Esophagus squamous epithelium (tissue), 5 donors: Measurements from ENCODE around the gene CCDC32. TPM values are rescaled to one million over a fixed set of nuclear protein-coding genes. Genes with fewer than 3 reads are reported as not detected.

ENCODE experiments used
- DNase-seq: peaks from one replicate; lab custom pipeline; 2025; lab: John Stamatoyannopoulos, UW
- H3K27ac ChIP-seq, 4 donors: fragments of 200-600 bp; sonication (generic); one replicate each; pipeline ENCODE4 v1.5.1; 2016 to 2019; ENCODE audit warnings: mild to moderate bottlenecking in 1 of 4
- H3K27me3 ChIP-seq, 4 donors: fragments of 200-600 bp; sonication (generic); 1 replicate in 3 of 4; 2 replicates in 1 of 4; pipeline versions ENCODE4 v1.5.1 to v1.6.0; 2017 to 2021; ENCODE audit warnings: antibody characterized with exemption in 1 of 4
- H3K36me3 ChIP-seq, 3 donors: fragments of 200-600 bp; sonication (generic); one replicate each; pipeline ENCODE4 v1.5.1; 2016 to 2019
- H3K4me1 ChIP-seq, 3 donors: fragments of 200-600 bp; sonication (generic); one replicate each; pipeline ENCODE4 v1.5.1; 2017 to 2019
- H3K4me3 ChIP-seq, 4 donors: fragments of 200-600 bp; sonication (generic); 1 replicate in 3 of 4; 2 replicates in 1 of 4; pipeline ENCODE4 v1.5.1; 2016 to 2019; ENCODE audit warnings: mild to moderate bottlenecking in 2 of 4, moderate library complexity in 1 of 4
- H3K9me3 ChIP-seq, 3 donors: fragments of 200-600 bp; sonication (generic); one replicate each; pipeline ENCODE4 v1.5.1; 2016 to 2019
- POLR2A ChIP-seq, 4 donors: fragments of 450-650 bp; IDR thresholded peaks; one replicate each; pipeline ENCODE4 v1.6.1; 2017; ENCODE audit warnings: antibody characterized with exemption in 4 of 4, mild to moderate bottlenecking in 4 of 4, moderate library complexity in 3 of 4
- WGBS, 2 donors: methylation state at CpG; one replicate each; pipeline ENCODE4 v1.1.5; 2018; 5-methylcytosine and 5-hydroxymethylcytosine counted together
- intact Hi-C: fragments of 100-400 bp; cut with DNase I; formaldehyde crosslinking; loops from one replicate; pipeline ENCODE4 v1.15.0; 2022
- small RNA-seq, 4 donors: library from RNA; depleted of rRNA; stranded (forward); fragments of <200 nt; gene quantifications; one replicate each; pipeline ENCODE3, GENCODE V24; 2016
- total RNA-seq, 4 donors: library from RNA; depleted of rRNA; stranded (reverse); fragments of >200 nt; gene quantifications; one replicate each; pipeline ENCODE4 v1.1.0, GENCODE V29; 2016
- TF ChIP-seq, protein P1 (sequence below), 6 experiments: fragments of 450-650 bp in 4 of 6; fragments of 200-600 bp in 2 of 6; sonication (generic) in 2 of 6; IDR thresholded peaks; one replicate each; pipeline ENCODE4 v1.5.1; 2016 to 2019; ENCODE audit warnings: antibody characterized with exemption in 6 of 6, mild to moderate bottlenecking in 4 of 6, moderate library complexity in 4 of 6
- donor health status: DM: yes; HTN: yes; CAD: no.

Gene CCDC32
- total RNA-seq, 4 donors from 2014 or later: 7.3 to 27.9 (median 15.8) TPM

DNA sequence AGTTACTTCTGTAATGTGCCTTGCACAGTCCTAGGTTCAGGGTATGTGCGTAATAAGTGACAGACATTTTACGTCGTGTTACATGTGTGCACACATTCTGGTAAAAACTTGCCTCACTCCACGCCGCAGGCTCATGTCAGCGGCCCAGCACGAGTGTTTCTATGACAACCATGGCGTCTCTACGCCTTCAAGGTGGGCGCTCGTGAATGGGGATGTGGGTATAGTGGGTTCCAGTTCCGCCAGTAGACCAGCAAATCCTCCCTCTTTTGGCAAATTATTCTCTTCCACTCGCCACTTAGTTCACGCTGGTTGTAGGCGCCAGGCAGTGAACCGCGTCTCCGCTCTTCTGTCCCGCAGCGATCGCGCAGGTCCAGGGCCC is 53.8 kb downstream of the CCDC32 start:
- no peak for DNase-seq
- Histone ChIP-seq H3K4me1 (peaks cover 5 to 39% (median 17%) of the 10 kb centered on the region in 3 donors), H3K9me3 (no peaks in the 10 kb centered on the region), H3K36me3 (no peaks in the 10 kb centered on the region), H3K27me3 (peaks cover 0 to 9% (median 0%) of the 10 kb centered on the region in 4 donors), H3K4me3 (peak overlapping the region; percentile 46 to 70 (median 64)), H3K27ac (peak overlapping the region; percentile 11 to 74 (median 66))
- no peak for TF ChIP-seq POLR2A (IDR thresholded peaks at IDR 0.05)
- TF ChIP-seq, protein P1, sequence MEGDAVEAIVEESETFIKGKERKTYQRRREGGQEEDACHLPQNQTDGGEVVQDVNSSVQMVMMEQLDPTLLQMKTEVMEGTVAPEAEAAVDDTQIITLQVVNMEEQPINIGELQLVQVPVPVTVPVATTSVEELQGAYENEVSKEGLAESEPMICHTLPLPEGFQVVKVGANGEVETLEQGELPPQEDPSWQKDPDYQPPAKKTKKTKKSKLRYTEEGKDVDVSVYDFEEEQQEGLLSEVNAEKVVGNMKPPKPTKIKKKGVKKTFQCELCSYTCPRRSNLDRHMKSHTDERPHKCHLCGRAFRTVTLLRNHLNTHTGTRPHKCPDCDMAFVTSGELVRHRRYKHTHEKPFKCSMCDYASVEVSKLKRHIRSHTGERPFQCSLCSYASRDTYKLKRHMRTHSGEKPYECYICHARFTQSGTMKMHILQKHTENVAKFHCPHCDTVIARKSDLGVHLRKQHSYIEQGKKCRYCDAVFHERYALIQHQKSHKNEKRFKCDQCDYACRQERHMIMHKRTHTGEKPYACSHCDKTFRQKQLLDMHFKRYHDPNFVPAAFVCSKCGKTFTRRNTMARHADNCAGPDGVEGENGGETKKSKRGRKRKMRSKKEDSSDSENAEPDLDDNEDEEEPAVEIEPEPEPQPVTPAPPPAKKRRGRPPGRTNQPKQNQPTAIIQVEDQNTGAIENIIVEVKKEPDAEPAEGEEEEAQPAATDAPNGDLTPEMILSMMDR (IDR thresholded peaks at IDR 0.05): no peak
- intact Hi-C loops: no loop called here
- 8 to 19% methylated on average over 16 to 22 of the region's 22 CpGs for WGBS, 2 donors

DNA sequence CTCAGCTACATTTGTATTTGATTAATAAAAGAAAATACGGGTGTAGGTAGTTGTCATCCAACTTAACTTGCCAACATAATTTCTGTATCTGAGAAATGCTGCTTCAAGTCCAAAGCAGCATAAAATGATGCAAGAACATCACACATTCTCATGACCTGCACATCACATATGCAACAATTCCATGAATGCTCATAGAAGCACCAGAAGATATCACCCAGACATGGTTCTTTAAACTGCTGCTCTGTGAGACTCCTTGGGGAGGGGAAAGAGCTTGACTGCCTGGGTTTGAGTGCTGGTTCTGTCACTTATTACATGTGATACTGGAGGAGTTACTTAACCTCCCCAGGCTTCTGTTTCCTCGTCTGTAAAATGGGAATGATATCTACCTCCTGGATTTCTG is 54.6 kb downstream of the CCDC32 start:
- no peak for DNase-seq
- Histone ChIP-seq H3K4me3 (no peak overlapping the region), H3K4me1 (peaks cover 5 to 39% (median 17%) of the 10 kb centered on the region in 3 donors), H3K27me3 (peaks cover 0 to 9% (median 0%) of the 10 kb centered on the region in 4 donors), H3K9me3 (no peaks in the 10 kb centered on the region), H3K27ac (no peak overlapping the region), H3K36me3 (no peaks in the 10 kb centered on the region)
- 75 to 80% methylated on average over 2 of the region's 2 CpGs for WGBS, 2 donors
- TF ChIP-seq POLR2A (IDR thresholded peaks at IDR 0.05): no peak
- TF ChIP-seq, protein P1 (IDR thresholded peaks at IDR 0.05): no peak
- intact Hi-C loops: no loop called here

DNA sequence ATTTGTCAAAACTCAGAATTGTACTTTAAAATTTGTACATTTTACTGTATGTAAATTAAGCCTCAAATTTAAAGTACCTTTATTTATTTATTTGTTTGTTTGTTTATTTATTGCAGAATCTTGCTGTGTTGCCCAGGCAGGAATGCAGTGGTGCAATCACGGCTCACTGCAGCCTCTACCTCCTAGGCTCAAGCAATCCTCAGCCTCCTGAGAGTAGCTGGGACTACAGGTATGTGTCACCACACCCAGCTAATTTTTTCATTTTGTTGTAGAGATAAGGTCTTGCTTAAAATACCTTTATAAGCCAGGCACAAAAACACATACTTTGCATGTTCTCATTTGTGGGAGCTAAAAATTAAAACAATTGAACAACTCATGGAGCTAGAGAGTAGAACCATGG is 56.6 kb downstream of the CCDC32 start:
- Histone ChIP-seq H3K27ac (no peak overlapping the region), H3K27me3 (peaks cover 0 to 19% (median 0%) of the 10 kb centered on the region in 4 donors), H3K4me1 (peaks cover 5 to 34% (median 17%) of the 10 kb centered on the region in 3 donors), H3K9me3 (no peaks in the 10 kb centered on the region), H3K36me3 (no peaks in the 10 kb centered on the region), H3K4me3 (no peak overlapping the region)
- no peak for DNase-seq
- 83 to 89% methylated on average over 1 of the region's 1 CpG for WGBS, 2 donors
- intact Hi-C loops: no loop called here
- no peak for TF ChIP-seq POLR2A (IDR thresholded peaks at IDR 0.05)
- TF ChIP-seq, protein P1 (IDR thresholded peaks at IDR 0.05): no peak

DNA sequence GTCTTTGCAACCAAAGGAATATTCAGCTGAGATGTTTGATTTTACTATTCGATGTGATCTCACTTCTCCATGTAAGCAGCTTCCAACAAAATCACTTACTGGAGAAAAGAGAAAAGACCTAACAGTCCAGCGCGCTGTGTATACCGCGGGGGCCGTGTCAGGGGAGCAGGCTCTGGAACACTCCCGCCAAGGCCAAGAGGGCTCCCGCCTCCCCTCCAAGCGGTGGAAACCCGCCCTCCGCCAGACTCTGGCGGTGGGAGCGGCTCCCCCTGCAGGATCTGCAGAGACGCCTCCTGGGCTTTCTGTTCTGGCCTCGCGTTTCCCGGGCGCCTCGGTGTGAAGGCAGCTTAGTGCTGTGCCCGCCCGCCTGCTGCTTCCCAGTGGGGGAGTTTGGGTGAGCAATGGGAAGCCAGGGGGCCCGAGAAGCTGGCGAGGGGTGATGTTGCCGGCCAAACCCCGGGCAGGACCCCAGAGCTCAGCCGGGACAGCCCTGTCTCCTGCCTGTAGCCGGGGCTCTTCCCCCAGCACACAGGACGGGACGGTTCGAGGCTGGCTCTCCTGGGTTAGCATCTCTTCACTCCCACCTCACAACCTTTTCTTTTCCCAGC is 57.8 kb downstream of the CCDC32 start:
- intact Hi-C loops: no loop called here
- Histone ChIP-seq H3K4me3 (peak overlapping the region; percentile 1 to 61 (median 36)), H3K27ac (no peak overlapping the region), H3K9me3 (no peaks in the 10 kb centered on the region), H3K27me3 (peaks cover 0 to 25% (median 0%) of the 10 kb centered on the region in 4 donors), H3K36me3 (no peaks in the 10 kb centered on the region), H3K4me1 (peaks cover 3 to 27% (median 16%) of the 10 kb centered on the region in 3 donors)
- no peak for TF ChIP-seq POLR2A (IDR thresholded peaks at IDR 0.05)
- TF ChIP-seq, protein P1 (IDR thresholded peaks at IDR 0.05): peak; percentile 35 to 64 (median 54)
- WGBS, 2 donors: 5 to 29% methylated on average over 4 of the region's 30 CpGs
- no peak for DNase-seq

Small RNA genes within 50 kb of the gene (small RNA-seq; reads per million reads assigned to genes)
- gene RF00017 (0 reads per million in 4 donors), gene RNU6-516P (0 reads per million in 4 donors)

Other genes with a start within 250 kb of the CCDC32 start
- 10 to 100 TPM in 1 of 4 donors, 1 to 10 TPM in 3; 4.7 to 10.1 (median 8.1) TPM for gene INAFM2, start 241.3 kb downstream of the CCDC32 start, total RNA-seq
- 10 to 100 TPM in 3 of 4 donors, 1 to 10 TPM in 1; 5.4 to 34.4 (median 15.0) TPM for gene CCDC9B, start 224.1 kb downstream of the CCDC32 start, total RNA-seq
- not detected for gene PHGR1, start 214.0 kb downstream of the CCDC32 start, total RNA-seq
- gene DISP2, start 206.8 kb downstream of the CCDC32 start, total RNA-seq: under 1 TPM in 2 of 4 donors, not detected in 2; under 0.01 TPM
- gene KNSTRN, start 182.3 kb downstream of the CCDC32 start, total RNA-seq: 10 to 100 TPM; 11.3 to 22.0 (median 17.3) TPM
- 10 to 100 TPM; 10.7 to 42.2 (median 15.4) TPM for gene IVD, start 159.2 kb downstream of the CCDC32 start, total RNA-seq
- 10 to 100 TPM in 2 of 4 donors, 1 to 10 TPM in 2; 6.0 to 13.1 (median 9.8) TPM for gene BAHD1, start 124.1 kb downstream of the CCDC32 start, total RNA-seq
- 1 to 10 TPM; 2.9 to 7.4 (median 5.2) TPM for gene CHST14, start 94.1 kb downstream of the CCDC32 start, total RNA-seq
- gene RPUSD2, start 4.3 kb upstream of the CCDC32 start, total RNA-seq: 10 to 100 TPM in 1 of 4 donors, 1 to 10 TPM in 3; 4.3 to 10.3 (median 6.7) TPM
- 10 to 100 TPM in 2 of 4 donors, 1 to 10 TPM in 2; 2.9 to 17.8 (median 11.0) TPM for gene KNL1, start 29.2 kb upstream of the CCDC32 start, total RNA-seq
- gene RAD51, start 130.1 kb upstream of the CCDC32 start, total RNA-seq: 1 to 10 TPM; 1.9 to 8.5 (median 4.5) TPM
- gene RMDN3, start 190.2 kb upstream of the CCDC32 start, total RNA-seq: 10 to 100 TPM; 21.3 to 31.9 (median 26.4) TPM
- 10 to 100 TPM in 3 of 4 donors, 1 to 10 TPM in 1; 10.0 to 47.5 (median 41.9) TPM for gene GCHFR, start 199.0 kb upstream of the CCDC32 start, total RNA-seq
- 10 to 100 TPM; 11.3 to 44.3 (median 22.2) TPM for gene C15orf62, start 204.9 kb upstream of the CCDC32 start, total RNA-seq
- 10 to 100 TPM; 16.5 to 33.4 (median 28.9) TPM for gene ZFYVE19, start 242.0 kb upstream of the CCDC32 start, total RNA-seq
- 10 to 100 TPM; 13.9 to 24.0 (median 19.2) TPM for gene DNAJC17, start 242.4 kb upstream of the CCDC32 start, total RNA-seq